ENCODE data around the gene BICD2.

The BICD2 gene

GRCh38 chr9:92762781-92763708 lies 1.6 kb downstream of the BICD2 start:
- no peak for TF ChIP-seq CTCF (IDR thresholded peaks at IDR 0.05; ENCODE audit: borderline replicate concordance, insufficient read depth, low read depth, low read length)
- H3K4me3 ChIP-seq (ENCODE audit: low read depth, low read length), result peak overlapping the region; percentile 95

- TF ChIP-seq CTCF (IDR thresholded peaks at IDR 0.05; ENCODE audit: borderline replicate concordance, insufficient read depth, low read depth, low read length), result no peak
- no peak overlapping the region for H3K4me3 ChIP-seq (ENCODE audit: low read depth, low read length)
Observed at GRCh38 chr9:92762196-92762595, 2.4 kb downstream of the BICD2 start.

GRCh38 chr9:92761686-92762085 lies 2.9 kb downstream of the BICD2 start:
- no peak overlapping the region for H3K4me3 ChIP-seq (ENCODE audit: low read depth, low read length)
- no peak for TF ChIP-seq CTCF (IDR thresholded peaks at IDR 0.05; ENCODE audit: borderline replicate concordance, insufficient read depth, low read depth, low read length)

- H3K4me3 ChIP-seq (ENCODE audit: low read depth, low read length), result no peak overlapping the region
- no peak for TF ChIP-seq CTCF (IDR thresholded peaks at IDR 0.05; ENCODE audit: borderline replicate concordance, insufficient read depth, low read depth, low read length)
Observed at GRCh38 chr9:92760494-92760893, 4.1 kb downstream of the BICD2 start.

- H3K4me3 ChIP-seq (ENCODE audit: low read depth, low read length), result no peak overlapping the region
- no peak for TF ChIP-seq CTCF (IDR thresholded peaks at IDR 0.05; ENCODE audit: borderline replicate concordance, insufficient read depth, low read depth, low read length)
Observed at GRCh38 chr9:92760070-92760469, 4.6 kb downstream of the BICD2 start.

- H3K4me3 ChIP-seq (ENCODE audit: low read depth, low read length), result no peak overlapping the region
- no peak for TF ChIP-seq CTCF (IDR thresholded peaks at IDR 0.05; ENCODE audit: borderline replicate concordance, insufficient read depth, low read depth, low read length)
Observed at GRCh38 chr9:92759446-92759845, 5.2 kb downstream of the BICD2 start.

- no peak overlapping the region for H3K4me3 ChIP-seq (ENCODE audit: low read depth, low read length)
- no peak for TF ChIP-seq CTCF (IDR thresholded peaks at IDR 0.05; ENCODE audit: borderline replicate concordance, insufficient read depth, low read depth, low read length)
Observed at GRCh38 chr9:92756792-92757191, 7.8 kb downstream of the BICD2 start.
